K562 (cell line): ENCODE measurements around the gene B3GNT4. TPM values are rescaled to one million over a fixed set of nuclear protein-coding genes. Genes with fewer than 3 reads are reported as not detected.
A peak's percentile ranks its signal among the peaks of the same experiment; 100 is the strongest.

Experiments
- ATAC-seq: fragments of 200-7000 bp; cut with Tn5 transposase; 3 replicates; pipeline ENCODE4 v1.9.1; 2020; ENCODE audit warnings: moderate library complexity
- Bru-seq: library from RNA; stranded (reverse); fragments of 400-500 nt; gene quantifications from one replicate; lab custom pipeline; 2021; lab: Mats Ljungman, UMichigan
- BruChase-seq, 2 experiments: library from RNA; stranded (reverse); fragments of 400-500 nt; gene quantifications; one replicate each; lab custom pipeline; 2021; lab: Mats Ljungman, UMichigan
- BruUV-seq: library from RNA; stranded (reverse); fragments of 400-500 nt; replicated peaks from 2 replicates; lab custom pipeline; 2021; lab: Mats Ljungman, UMichigan
- CTCF ChIA-PET: fragments of 300-600 bp; formaldehyde crosslinking; extraction: SDS; loops from one replicate; lab custom pipeline; 2021; ENCODE audit warnings: low intra/inter-chr PET ratio; lab: Yijun Ruan, JAX
- POLR2A ChIA-PET: fragments of 300-600, 350-650 bp; sonication (Branson Sonifier 250); formaldehyde crosslinking; extraction: SDS; loops from one replicate; lab custom pipeline; 2021; ENCODE audit warnings: antibody characterized with exemption, inconsistent platforms; lab: Yijun Ruan, JAX
- DNase-seq, 4 experiments: peaks; one replicate each; pipeline versions ENCODE4 v3.0.0 to v3.0.0-alpha.2; 2011 to 2018; ENCODE audit warnings: low spot score in 3 of 4, mixed read lengths in 3 of 4; ENCODE audit errors: extremely low read depth in 1 of 4
- FAIRE-seq: peaks from 2 replicates; lab custom pipeline; 2011; peaks lifted over from hg19 to GRCh38; lab: Jason Lieb, UNC
- H2AFZ ChIP-seq: 2 replicates; pipeline ENCODE4 v1.6.0; 2011; ENCODE audit warnings: low read depth, low read length, control low read depth, inconsistent platforms
- H3K27ac ChIP-seq: fragments of 200-600 bp; 3 replicates; pipeline ENCODE4 v1.8.0; 2011; ENCODE audit warnings: low read depth, mild to moderate bottlenecking, control low read depth, inconsistent platforms, low read length, moderate library complexity, mixed read lengths; ENCODE audit errors: extremely low read depth
- H3K27me3 ChIP-seq, 2 experiments: fragments of 300-600 bp in 1 of 2; 2 replicates in 1 of 2; 3 replicates in 1 of 2; pipeline versions ENCODE4 v1.6.0 to v1.8.0; 2011; ENCODE audit warnings: inconsistent platforms in 2 of 2, low read length in 2 of 2, mild to moderate bottlenecking in 1 of 2, mixed read lengths in 1 of 2, moderate library complexity in 1 of 2; ENCODE audit not compliant: control insufficient read depth in 2 of 2, insufficient read depth in 2 of 2
- H3K36me3 ChIP-seq: fragments of 300-600 bp; 3 replicates; pipeline ENCODE4 v1.8.0; 2011; ENCODE audit warnings: mild to moderate bottlenecking, low read length, inconsistent platforms; ENCODE audit not compliant: control insufficient read depth, insufficient read depth
- H3K4me1 ChIP-seq, 2 experiments: fragments of 200-600 bp in 1 of 2; replicated peaks in 1 of 2; 2 replicates in 1 of 2; 3 replicates in 1 of 2; pipeline versions ENCODE4 v1.5.1 to v1.8.0; 2011; ENCODE audit warnings: inconsistent platforms in 2 of 2, low read length in 2 of 2, mild to moderate bottlenecking in 1 of 2, mixed read lengths in 1 of 2, moderate library complexity in 1 of 2; ENCODE audit not compliant: control insufficient read depth in 2 of 2, insufficient read depth in 2 of 2
- H3K4me2 ChIP-seq: 2 replicates; pipeline ENCODE4 v1.6.1; 2011; ENCODE audit warnings: low read length, control low read depth, inconsistent platforms, mixed read lengths; ENCODE audit not compliant: insufficient read depth
- H3K4me3 ChIP-seq: fragments of 200-600 bp; sonication (generic), shearing (Covaris generic); 2 replicates; pipeline ENCODE4 v1.5.1; 2016; ENCODE audit warnings: control low read depth, inconsistent platforms
- H3K79me2 ChIP-seq: fragments of 200-600 bp; 3 replicates; pipeline ENCODE4 v1.8.0; 2011; ENCODE audit warnings: low read length, inconsistent platforms; ENCODE audit not compliant: control insufficient read depth, insufficient read depth
- H3K9ac ChIP-seq, 2 experiments: 2 replicates each; pipeline versions ENCODE4 v1.6.0 to v1.6.1; 2011; ENCODE audit warnings: low read depth in 2 of 2, low read length in 2 of 2, control low read depth in 1 of 2, inconsistent platforms in 1 of 2, mild to moderate bottlenecking in 1 of 2, mixed read lengths in 1 of 2; ENCODE audit not compliant: insufficient read depth in 1 of 2
- H3K9me1 ChIP-seq: one replicate; pipeline ENCODE4 v1.6.0; 2011; ENCODE audit warnings: inconsistent platforms, mild to moderate bottlenecking, low read length, moderate library complexity; ENCODE audit not compliant: control insufficient read depth, insufficient read depth
- H3K9me3 ChIP-seq: replicated peaks from 2 replicates; pipeline ENCODE4 v1.5.1; 2011; ENCODE audit warnings: low read depth, low read length, inconsistent platforms; ENCODE audit not compliant: control insufficient read depth, insufficient read depth
- H4K20me1 ChIP-seq: replicated peaks from 2 replicates; pipeline ENCODE4 v1.6.1; 2011; ENCODE audit warnings: low read length, inconsistent platforms, mixed read lengths; ENCODE audit not compliant: control insufficient read depth, insufficient read depth
- HNRNPK ChIP-seq: fragments of 200-400 bp; formaldehyde crosslinking; IDR thresholded peaks from one replicate; pipeline ENCODE4 v1.6.1; 2018; ENCODE audit warnings: mild to moderate bottlenecking, low read depth, low read length; ENCODE audit not compliant: poor library complexity, severe bottlenecking
- KLF10 ChIP-seq: fragments of 250-450 bp; sonication (Bioruptor Pico); IDR thresholded peaks from 2 replicates; pipeline ENCODE4 v1.6.1; 2021; ENCODE audit warnings: matching md5 sums
- PHF8 ChIP-seq: fragments of 200-600 bp; sonication (generic); IDR thresholded peaks from 2 replicates; pipeline ENCODE4 v1.6.1; 2012; ENCODE audit warnings: mixed run types, mild to moderate bottlenecking, inconsistent platforms, low read length, moderate library complexity, borderline replicate concordance
- SETDB1 ChIP-seq: IDR thresholded peaks from one replicate; pipeline ENCODE4 v1.6.1; 2012; ENCODE audit warnings: low read length, control low read depth, inconsistent platforms
- WGBS: fragments of 100-300 bp; shearing (Covaris generic); methylation state at CpG from one replicate; pipeline ENCODE4 v1.1.6; 2016; ENCODE audit warnings: low coverage, mixed read lengths; ENCODE audit not compliant: insufficient coverage; ENCODE audit errors: missing lambda C conversion rate; 5-methylcytosine and 5-hydroxymethylcytosine counted together
- in situ Hi-C: fragments of 300-500 bp; cut with MboI; formaldehyde crosslinking; loops from 4 replicates; pipeline ENCODE4 v1.15.0; 2018; ENCODE audit warnings: inconsistent platforms, mixed read lengths
- intact Hi-C: fragments of 100-400 bp; cut with micrococcal nuclease; formaldehyde crosslinking; loops from 2 replicates; pipeline ENCODE4 v1.14.2; 2022
- long read RNA-seq, 3 experiments: library from polyadenylated mRNA in 2 of 3; library from RNA in 1 of 3; unstranded in 2 of 3; stranded (forward) in 1 of 3; transcript quantifications; one replicate each; pipeline ENCODE4 v2.0.0, GENCODE V29; 2019 to 2022
- polyA minus RNA-seq, 3 experiments: library from RNA; depleted of rRNA, polyadenylated mRNA; stranded (reverse); fragments of >200 nt; gene quantifications; 2 replicates each; pipeline ENCODE4 v1.2.3, GENCODE V29; 2011
- polyA plus RNA-seq, 8 experiments: library from polyadenylated mRNA; depleted of rRNA in 4 of 8; stranded (reverse) in 5 of 8; unstranded in 3 of 8; fragments of >200 nt; fragmentation: Nextera tagmentation in 2 of 8; fragmentation: Illumina TruSeq in 1 of 8; extraction: Ambion mirVana in 2 of 8; extraction: Trizol in 1 of 8; gene quantifications; 2 replicates each; pipeline versions ENCODE4 v1.2.1 to v1.2.3, GENCODE V29; 2011 to 2014; ENCODE audit warnings: inconsistent platforms in 1 of 8, missing spikeins in 1 of 8
- total RNA-seq, 7 experiments: library from RNA; depleted of rRNA in 6 of 7; stranded (reverse); fragments of >200 nt in 6 of 7; fragmentation: Illumina TruSeq in 2 of 7; extraction: Trizol in 2 of 7; gene quantifications; 2 replicates each; pipeline versions ENCODE4 v1.2.1 to v1.2.3, GENCODE V29; 2011 to 2021; ENCODE audit warnings: low replicate concordance in 1 of 7
- TF ChIP-seq, protein P1 (sequence below): fragments of 250-450 bp; sonication (Bioruptor Pico); IDR thresholded peaks from 2 replicates; pipeline ENCODE4 v1.5.0; 2022; ENCODE audit warnings: mild to moderate bottlenecking
- TF ChIP-seq, protein P2 (sequence below): sonication (generic); formaldehyde crosslinking; IDR thresholded peaks from 2 replicates; pipeline ENCODE4 v1.8.1; 2022; ENCODE audit warnings: missing genetic modification reagents
- TF ChIP-seq, protein P3 (sequence below): fragments of 250-450 bp; sonication (Bioruptor Pico); IDR thresholded peaks from 2 replicates; pipeline ENCODE4 v1.8.0; 2022; ENCODE audit warnings: moderate library complexity, mild to moderate bottlenecking, inconsistent platforms

B3GNT4 gene
- 9.0 and 16.1 TPM in 2 replicates for total RNA-seq (2011; cell fraction: chromatin; rRNA removed; ENCODE audit: low replicate concordance)
- 11.4 and 12.8 TPM in 2 replicates for total RNA-seq (2011; cell fraction: nucleolus; rRNA removed)
- total RNA-seq (2011; cell fraction: nucleoplasm; rRNA removed): 8.7 and 12.1 TPM in 2 replicates
- total RNA-seq (2014; rRNA removed): 1.1 TPM in 2 replicates
- 0.61 and 1.3 TPM in 2 replicates for total RNA-seq (2014; rRNA removed; fragmentation: Illumina TruSeq; extraction: Trizol)
- 0.54 and 1.1 TPM in 2 replicates for total RNA-seq (2015; rRNA removed; fragmentation: Illumina TruSeq; extraction: Trizol)
- total RNA-seq (2021): 1.6 and 2.2 TPM in 2 replicates
- 1.6 and 4.1 TPM in 2 replicates for polyA plus RNA-seq (2011; rRNA removed)
- 2.5 and 3.2 TPM in 2 replicates for polyA plus RNA-seq (2011; cell fraction: cytosol; rRNA removed)
- polyA plus RNA-seq (2011; cell fraction: nucleus; rRNA removed): 6.6 and 6.8 TPM in 2 replicates
- polyA plus RNA-seq (2012): 1.4 and 1.7 TPM in 2 replicates
- 1.9 and 3.2 TPM in 2 replicates for polyA plus RNA-seq (2014; fragmentation: Illumina TruSeq; extraction: Trizol)
- under 1 TPM; 0.17 to 0.34 TPM for polyA plus RNA-seq (2014; fragmentation: Nextera tagmentation; extraction: Ambion mirVana)
- polyA plus RNA-seq (2014; rRNA removed): 1.5 and 1.6 TPM in 2 replicates
- 3.7 TPM in 2 replicates for polyA minus RNA-seq (2011; rRNA and poly(A)+ RNA removed)
- 1.1 and 3.1 TPM in 2 replicates for polyA minus RNA-seq (2011; cell fraction: cytosol; rRNA and poly(A)+ RNA removed)
- polyA minus RNA-seq (2011; cell fraction: nucleus; rRNA and poly(A)+ RNA removed): 4.8 and 6.3 TPM in 2 replicates
- Bru-seq, nascent RNA: percentile 50 among the genes with signal in this experiment
- BruChase-seq, experiment 1, labeled RNA remaining after a 2-hour chase: percentile 33 among the genes with signal in this experiment
- BruChase-seq, experiment 2, labeled RNA remaining after a 6-hour chase: percentile 40 among the genes with signal in this experiment
- long read RNA-seq, experiment 1, partial matches to known transcripts: 1 of 6 reads
- long read RNA-seq, experiment 1, other reads (novel, unspliced or antisense): 0 of 6 reads
- long read RNA-seq, experiment 2, partial matches to known transcripts: 0 of 6 reads
- long read RNA-seq, experiment 2, other reads (novel, unspliced or antisense): 0 of 6 reads
- long read RNA-seq, experiment 3, partial matches to known transcripts: 0 of 1 reads
- long read RNA-seq, experiment 3, other reads (novel, unspliced or antisense): 0 of 1 reads

DNA sequence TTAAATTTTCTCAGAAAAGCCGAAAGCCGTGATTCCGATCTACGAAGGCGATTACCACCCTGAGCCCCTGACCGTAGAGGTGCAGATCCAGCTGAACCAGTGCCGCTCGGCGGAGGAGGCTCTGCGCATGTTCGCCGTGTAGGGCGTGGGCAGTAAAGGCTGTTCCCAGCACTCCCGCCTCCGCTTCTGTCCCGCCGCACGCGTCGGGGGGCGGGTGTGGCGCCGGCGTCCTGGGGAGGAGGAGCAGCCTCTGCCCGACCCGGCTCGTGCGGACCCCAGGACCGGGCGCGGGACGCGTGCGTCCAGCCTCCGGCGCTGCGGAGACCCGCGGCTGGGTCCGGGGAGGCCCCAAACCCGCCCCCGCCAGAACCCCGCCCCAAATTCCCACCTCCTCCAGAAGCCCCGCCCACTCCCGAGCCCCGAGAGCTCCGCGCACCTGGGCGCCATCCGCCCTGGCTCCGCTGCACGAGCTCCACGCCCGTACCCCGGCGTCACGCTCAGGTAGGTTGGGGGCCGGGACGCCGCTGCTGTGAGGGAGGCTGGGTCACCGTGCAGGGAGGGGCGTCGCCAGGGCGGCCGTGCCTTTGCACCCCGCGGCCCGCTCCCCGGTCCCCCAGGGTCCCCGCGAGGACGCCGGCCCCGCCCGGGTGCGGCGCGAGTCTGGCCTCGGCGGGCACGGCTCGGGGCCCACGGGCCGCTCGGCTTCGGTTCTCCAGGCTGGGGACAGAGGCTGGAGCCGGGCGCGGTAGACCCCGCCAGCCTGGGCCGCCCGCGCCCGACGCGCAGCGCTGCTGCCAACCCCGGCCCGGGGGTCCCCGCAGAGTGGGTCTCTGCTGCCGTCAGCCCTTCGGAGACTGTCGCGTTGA is at the start of gene B3GNT4:
B3GNT4 (plus strand) TSS at position 409 of the 866 bp plus-strand sequence. CDS start 910 bp downstream, outside the sequence.
- no peaks in the 10 kb centered on the region; the same call in 1 of the 2 replicates for H4K20me1 ChIP-seq
- H3K9me3 ChIP-seq: no peaks in the 10 kb centered on the region
- H3K4me2 ChIP-seq: peak within 1 kb of the TSS; percentile 74
- peak within 1 kb of the TSS; percentile 27 to 89; a peak in 3 of 4 replicates for H3K9ac ChIP-seq
- H3K36me3 ChIP-seq: peaks cover 19% of the 10 kb centered on the region
- peak within 1 kb of the TSS; percentile 51; the same call in 1 of the 3 replicates for H3K27ac ChIP-seq
- ATAC-seq: peak; percentile 88
- no peaks in the 10 kb centered on the region for H3K79me2 ChIP-seq
- H3K4me3 ChIP-seq: peak within 1 kb of the TSS; percentile 45
- 4% methylated on average over 52 of the region's 104 CpGs for WGBS
- CTCF ChIA-PET: interaction anchor here (0.6 kb wide), 1 partner anchor 13 kb away, joined by 3 read pairs; no protein-coding TSS in a partner anchor
- DNase-seq: peak; percentile 83 to 91 (median 88)
- peak; percentile 95 for FAIRE-seq
- no TSS peak for BruUV-seq
- in situ Hi-C loops (no loop called here), intact Hi-C loops (no loop called here)
- POLR2A ChIA-PET: interaction anchor here (0.5 to 11.2 kb wide), 7 partner anchors 8 to 549 kb away, joined by 3 to 149 read pairs (median 3); partner anchors contain the start of genes DENR and DIABLO
- peaks cover 7 to 63% of the 10 kb centered on the region in 2 experiments; a peak in 3 of 5 replicates for H3K4me1 ChIP-seq
- H2AFZ ChIP-seq: peak within 1 kb of the TSS; percentile 81
- H3K27me3 ChIP-seq: no peaks in the 10 kb centered on the region
- H3K9me1 ChIP-seq: no peaks in the 10 kb centered on the region
- no peak for TF ChIP-seq KLF10 (CRISPR knock-in tag)
- TF ChIP-seq PHF8: peak; percentile 60; the same call in 1 of the 2 replicates
- peak; percentile 30 for TF ChIP-seq HNRNPK
- no peak for TF ChIP-seq SETDB1
- TF ChIP-seq, protein P1, sequence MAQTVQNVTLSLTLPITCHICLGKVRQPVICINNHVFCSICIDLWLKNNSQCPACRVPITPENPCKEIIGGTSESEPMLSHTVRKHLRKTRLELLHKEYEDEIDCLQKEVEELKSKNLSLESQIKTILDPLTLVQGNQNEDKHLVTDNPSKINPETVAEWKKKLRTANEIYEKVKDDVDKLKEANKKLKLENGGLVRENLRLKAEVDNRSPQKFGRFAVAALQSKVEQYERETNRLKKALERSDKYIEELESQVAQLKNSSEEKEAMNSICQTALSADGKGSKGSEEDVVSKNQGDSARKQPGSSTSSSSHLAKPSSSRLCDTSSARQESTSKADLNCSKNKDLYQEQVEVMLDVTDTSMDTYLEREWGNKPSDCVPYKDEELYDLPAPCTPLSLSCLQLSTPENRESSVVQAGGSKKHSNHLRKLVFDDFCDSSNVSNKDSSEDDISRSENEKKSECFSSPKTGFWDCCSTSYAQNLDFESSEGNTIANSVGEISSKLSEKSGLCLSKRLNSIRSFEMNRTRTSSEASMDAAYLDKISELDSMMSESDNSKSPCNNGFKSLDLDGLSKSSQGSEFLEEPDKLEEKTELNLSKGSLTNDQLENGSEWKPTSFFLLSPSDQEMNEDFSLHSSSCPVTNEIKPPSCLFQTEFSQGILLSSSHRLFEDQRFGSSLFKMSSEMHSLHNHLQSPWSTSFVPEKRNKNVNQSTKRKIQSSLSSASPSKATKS: no peak
- TF ChIP-seq, protein P2, sequence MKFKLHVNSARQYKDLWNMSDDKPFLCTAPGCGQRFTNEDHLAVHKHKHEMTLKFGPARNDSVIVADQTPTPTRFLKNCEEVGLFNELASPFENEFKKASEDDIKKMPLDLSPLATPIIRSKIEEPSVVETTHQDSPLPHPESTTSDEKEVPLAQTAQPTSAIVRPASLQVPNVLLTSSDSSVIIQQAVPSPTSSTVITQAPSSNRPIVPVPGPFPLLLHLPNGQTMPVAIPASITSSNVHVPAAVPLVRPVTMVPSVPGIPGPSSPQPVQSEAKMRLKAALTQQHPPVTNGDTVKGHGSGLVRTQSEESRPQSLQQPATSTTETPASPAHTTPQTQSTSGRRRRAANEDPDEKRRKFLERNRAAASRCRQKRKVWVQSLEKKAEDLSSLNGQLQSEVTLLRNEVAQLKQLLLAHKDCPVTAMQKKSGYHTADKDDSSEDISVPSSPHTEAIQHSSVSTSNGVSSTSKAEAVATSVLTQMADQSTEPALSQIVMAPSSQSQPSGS: no peak
- TF ChIP-seq, protein P3, sequence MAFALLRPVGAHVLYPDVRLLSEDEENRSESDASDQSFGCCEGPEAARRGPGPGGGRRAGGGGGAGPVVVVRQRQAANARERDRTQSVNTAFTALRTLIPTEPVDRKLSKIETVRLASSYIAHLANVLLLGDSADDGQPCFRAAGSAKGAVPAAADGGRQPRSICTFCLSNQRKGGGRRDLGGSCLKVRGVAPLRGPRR: no peak
